ENCODE measurements around the gene CPD.

CPD gene

GRCh38 chr17:30377574-30378240, 1.0 kb upstream of the CPD start:
- no peak overlapping the region for H3K4me3 ChIP-seq (ENCODE audit: low read depth, low read length)
- TF ChIP-seq CTCF (IDR thresholded peaks at IDR 0.05; ENCODE audit: low read depth, low read length, missing control alignments), result no peak
- DNase-seq (ENCODE audit: low read depth), result no peak

- no peak for TF ChIP-seq CTCF (IDR thresholded peaks at IDR 0.05; ENCODE audit: low read depth, low read length, missing control alignments)
- no peak for DNase-seq (ENCODE audit: low read depth)
- peak overlapping the region; percentile 83 for H3K4me3 ChIP-seq (ENCODE audit: low read depth, low read length)
Measured at GRCh38 chr17:30378241-30378824, 394 bp upstream of the CPD start.

- peak overlapping the region; percentile 83 for H3K4me3 ChIP-seq (ENCODE audit: low read depth, low read length)
- DNase-seq (ENCODE audit: low read depth), result no peak
- no peak for TF ChIP-seq CTCF (IDR thresholded peaks at IDR 0.05; ENCODE audit: low read depth, low read length, missing control alignments)
Measured at GRCh38 chr17:30379303-30379902, 676 bp downstream of the CPD start.

- DNase-seq (ENCODE audit: low read depth), result no peak
Measured at GRCh38 chr17:30379903-30380381, 1.2 kb downstream of the CPD start.

GRCh38 chr17:30380643-30381339, 2.1 kb downstream of the CPD start:
- no peak for TF ChIP-seq CTCF (IDR thresholded peaks at IDR 0.05; ENCODE audit: low read depth, low read length, missing control alignments)
- H3K4me3 ChIP-seq (ENCODE audit: low read depth, low read length), result peak overlapping the region; percentile 83; the same call in 1 of the 2 replicates
- DNase-seq (ENCODE audit: low read depth), result no peak

More at GRCh38 chr17:30379903-30380381, 1.2 kb downstream of the CPD start:
- TF ChIP-seq CTCF (IDR thresholded peaks at IDR 0.05; ENCODE audit: low read depth, low read length, missing control alignments), result no peak
- peak overlapping the region; percentile 83 for H3K4me3 ChIP-seq (ENCODE audit: low read depth, low read length)

- no peak for TF ChIP-seq CTCF (IDR thresholded peaks at IDR 0.05; ENCODE audit: low read depth, low read length, missing control alignments)
- DNase-seq (ENCODE audit: low read depth), result no peak
- H3K4me3 ChIP-seq (ENCODE audit: low read depth, low read length), result no peak overlapping the region
Measured at GRCh38 chr17:30381340-30381659, 2.6 kb downstream of the CPD start.
